GM19328 (cell line): ENCODE data around the gene SELENOV.
A peak's percentile ranks its signal among the peaks of the same experiment; 100 is the strongest.

Experiments
- ATAC-seq: cut with Tn5 transposase; IDR thresholded peaks from one replicate; pipeline ENCODE4 v1.9.1; 2021; ENCODE audit warnings: mild to moderate bottlenecking, moderate library complexity; ENCODE audit not compliant: unreplicated experiment

The SELENOV gene

GRCh38 chr19:39518458-39518857 is 3.5 kb downstream of the SELENOV start:
- ATAC-seq: no peak

DNA sequence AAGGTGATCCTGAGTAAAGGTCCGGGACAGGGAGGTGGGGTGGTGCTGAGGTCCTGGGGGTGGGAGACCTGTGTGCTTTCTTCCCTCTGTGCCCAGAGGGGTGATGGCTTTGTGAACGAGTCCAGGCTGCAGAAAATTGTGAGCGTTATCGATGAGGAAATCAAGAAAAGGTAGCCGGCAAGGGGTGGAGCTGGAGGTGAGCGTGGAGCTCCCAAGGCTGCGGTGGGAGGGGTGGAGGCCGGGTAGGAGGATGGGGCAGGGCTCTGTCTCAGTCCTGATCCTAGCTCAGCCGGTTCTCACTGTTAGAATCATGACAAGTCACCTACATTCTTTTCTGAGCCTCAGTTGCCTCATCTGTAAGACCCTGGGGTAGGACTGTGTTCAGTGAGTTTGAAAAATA is 4.0 kb downstream of the SELENOV start:
- ATAC-seq: no peak

DNA sequence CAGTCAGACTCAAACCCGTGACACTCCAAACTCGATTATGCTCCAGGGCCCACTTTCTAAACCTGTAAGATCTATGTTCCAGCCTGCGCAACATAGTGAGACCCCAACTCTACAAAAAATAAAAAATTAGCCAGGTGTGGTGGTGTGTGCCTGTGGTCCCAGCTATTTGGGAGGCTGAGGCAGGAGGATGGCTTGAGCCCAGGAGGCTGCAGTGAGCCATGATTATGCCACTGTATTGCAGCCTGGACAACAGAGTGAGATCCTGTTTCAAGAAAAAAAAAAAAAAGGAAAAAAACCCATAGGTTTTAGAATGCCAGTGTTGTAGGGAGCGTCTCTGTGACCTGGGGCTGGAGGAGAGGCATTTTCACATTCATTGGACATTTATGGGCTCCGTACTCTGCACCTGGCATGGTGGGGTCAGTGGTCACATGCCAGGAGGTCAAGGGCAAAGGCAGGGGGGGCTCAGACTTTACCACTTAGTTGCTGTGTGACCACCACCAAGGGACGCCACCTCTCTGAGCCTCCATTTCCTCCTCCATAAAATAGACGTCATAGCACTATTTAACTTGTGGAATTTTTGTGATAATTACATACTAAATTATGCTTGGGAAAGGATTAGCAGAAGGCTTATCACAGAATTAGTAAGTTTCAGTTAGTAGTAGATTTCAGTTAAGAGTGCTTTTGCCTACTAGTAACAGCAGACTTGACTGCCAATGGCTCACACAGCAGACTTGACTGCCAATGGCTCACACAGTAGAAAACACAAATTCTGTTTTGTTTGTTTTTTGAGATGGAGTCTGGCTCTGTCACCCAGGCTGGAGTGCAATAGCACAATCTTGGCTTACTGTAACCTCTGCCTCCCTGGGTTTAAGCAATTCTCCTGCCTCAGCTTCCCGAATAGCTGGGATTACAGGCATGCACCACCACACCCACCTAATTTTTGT is 5.9 kb downstream of the SELENOV start:
- no peak for ATAC-seq

- no peak for ATAC-seq
Observed at GRCh38 chr19:39524495-39524894, 9.6 kb downstream of the SELENOV start.

DNA sequence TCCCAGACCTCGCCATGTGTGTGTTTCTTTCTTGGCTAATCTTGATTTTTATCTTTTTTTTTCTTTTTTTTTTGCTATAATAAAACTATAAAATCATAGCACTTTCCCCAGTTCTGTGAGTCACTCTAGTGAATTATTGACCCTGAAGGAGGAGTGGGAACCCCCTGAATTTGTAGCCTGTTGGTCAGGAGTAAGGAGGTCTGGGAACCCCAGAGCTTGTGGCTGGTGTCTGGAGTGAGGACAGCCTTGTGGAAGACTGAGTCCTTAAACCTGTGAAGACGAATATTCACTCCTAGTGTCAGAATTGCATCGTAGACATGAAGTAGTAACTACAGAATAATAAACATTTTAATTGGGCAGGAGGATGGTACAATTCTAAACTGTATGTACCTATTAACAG is 10.3 kb downstream of the SELENOV start:
- no peak for ATAC-seq

- ATAC-seq: no peak
Observed at GRCh38 chr19:39531834-39532232, 16.9 kb downstream of the SELENOV start.

GRCh38 chr19:39532233-39533002 is 17.5 kb downstream of the SELENOV start, which contains the start of gene EID2B:
TSS of gene EID2B (minus strand) at chr19:39532852. CDS start at chr19:39532802, 50 bp downstream.
- peak; percentile 78 for ATAC-seq

DNA sequence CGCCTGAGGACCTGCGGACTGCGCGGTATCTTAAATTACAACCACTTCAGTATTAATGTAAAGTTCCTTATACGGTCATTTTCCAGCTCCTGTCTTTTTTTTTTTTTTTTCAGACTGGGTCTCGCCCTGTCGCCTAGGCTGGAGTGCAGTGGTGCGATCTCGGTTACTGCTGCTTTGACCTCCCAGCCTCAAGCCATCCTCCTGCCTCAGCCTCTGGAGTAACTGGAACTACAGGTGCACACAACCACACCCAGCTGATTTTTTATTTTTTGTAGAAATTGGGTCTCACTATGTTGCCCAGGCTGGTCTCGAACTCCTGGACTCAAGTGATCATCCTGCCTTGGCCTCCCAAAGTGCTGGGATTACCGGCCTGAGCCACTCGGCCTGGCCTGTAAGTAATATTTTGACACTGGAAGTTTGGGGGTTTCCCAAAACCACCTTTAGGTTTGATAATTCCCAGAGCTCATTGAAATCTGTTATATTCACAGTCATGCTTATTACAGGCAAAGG is 18.1 kb downstream of the SELENOV start:
- ATAC-seq: no peak

DNA sequence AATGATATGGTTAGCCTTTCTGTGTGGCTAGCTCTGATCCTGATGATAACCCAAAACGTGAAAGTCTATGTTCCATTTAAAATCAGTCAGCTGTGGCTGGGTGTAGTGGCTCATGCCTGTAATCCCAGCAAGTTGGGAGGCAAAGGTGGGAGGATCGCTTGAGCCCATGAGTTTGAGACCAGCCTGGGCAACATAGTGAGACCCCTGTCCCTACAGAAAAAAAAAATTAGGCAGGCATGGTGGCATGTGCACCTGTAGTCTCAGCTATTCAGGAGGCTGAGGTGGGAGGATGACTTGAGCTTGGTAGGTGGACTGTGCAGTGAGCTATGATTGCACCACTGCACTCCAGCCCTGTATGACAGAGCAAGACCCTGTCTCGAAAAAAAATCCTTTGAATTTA is 18.9 kb downstream of the SELENOV start:
- ATAC-seq: no peak

DNA sequence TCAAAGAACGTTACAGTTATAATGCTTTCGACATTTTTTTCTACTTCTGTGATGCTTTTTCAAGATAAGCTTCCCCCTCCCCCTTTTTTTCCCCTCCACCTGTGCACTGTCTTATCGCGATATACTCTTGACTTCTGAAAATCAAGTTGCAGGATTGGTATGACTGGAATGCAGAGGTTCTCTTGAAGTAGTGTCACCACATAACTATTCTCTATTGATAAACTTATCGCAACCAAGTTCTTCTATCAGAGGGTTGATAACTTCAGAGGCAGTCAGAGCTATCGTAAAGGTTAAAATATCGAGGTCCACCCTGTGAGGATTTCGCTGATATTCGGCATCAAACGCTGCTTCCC is 24.2 kb downstream of the SELENOV start:
- ATAC-seq: no peak

- peak; percentile 88 for ATAC-seq
Observed at GRCh38 chr19:39539518-39540332, 24.8 kb downstream of the SELENOV start, which contains the start of gene EID2. TSS of gene EID2 (minus strand) at chr19:39540161. CDS start at chr19:39540079, 82 bp downstream.

GRCh38 chr19:39540333-39540673 is 25.4 kb downstream of the SELENOV start:
- ATAC-seq: no peak

- ATAC-seq: no peak
Observed at GRCh38 chr19:39542206-39542605, 27.3 kb downstream of the SELENOV start.

GRCh38 chr19:39543477-39543857 is 28.5 kb downstream of the SELENOV start:
- ATAC-seq: no peak

- no peak for ATAC-seq
Observed at GRCh38 chr19:39544226-39544903, 29.4 kb downstream of the SELENOV start.

- ATAC-seq: no peak
Observed at GRCh38 chr19:39544911-39545310, 30.0 kb downstream of the SELENOV start.

DNA sequence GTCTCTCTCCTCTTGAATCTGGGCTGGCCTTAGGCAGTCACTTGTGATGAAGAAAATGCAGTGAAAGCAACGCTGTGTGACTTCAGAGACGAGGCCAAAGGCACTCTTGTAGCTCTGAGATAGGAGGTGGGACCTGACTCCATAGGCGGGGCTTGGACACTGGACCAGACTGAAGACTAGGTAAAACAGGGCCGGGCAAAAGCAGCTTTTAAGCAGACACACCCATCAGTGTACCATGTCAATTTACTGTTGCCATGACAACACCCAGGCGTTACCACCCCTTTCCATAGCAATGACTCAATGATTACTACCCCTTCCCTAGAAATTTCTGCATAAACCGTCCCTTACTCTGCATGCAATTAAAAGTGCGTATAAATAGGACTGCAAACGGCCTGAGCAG is 31.7 kb downstream of the SELENOV start:
- ATAC-seq: no peak

- ATAC-seq: no peak
Observed at GRCh38 chr19:39550197-39550596, 35.3 kb downstream of the SELENOV start.

DNA sequence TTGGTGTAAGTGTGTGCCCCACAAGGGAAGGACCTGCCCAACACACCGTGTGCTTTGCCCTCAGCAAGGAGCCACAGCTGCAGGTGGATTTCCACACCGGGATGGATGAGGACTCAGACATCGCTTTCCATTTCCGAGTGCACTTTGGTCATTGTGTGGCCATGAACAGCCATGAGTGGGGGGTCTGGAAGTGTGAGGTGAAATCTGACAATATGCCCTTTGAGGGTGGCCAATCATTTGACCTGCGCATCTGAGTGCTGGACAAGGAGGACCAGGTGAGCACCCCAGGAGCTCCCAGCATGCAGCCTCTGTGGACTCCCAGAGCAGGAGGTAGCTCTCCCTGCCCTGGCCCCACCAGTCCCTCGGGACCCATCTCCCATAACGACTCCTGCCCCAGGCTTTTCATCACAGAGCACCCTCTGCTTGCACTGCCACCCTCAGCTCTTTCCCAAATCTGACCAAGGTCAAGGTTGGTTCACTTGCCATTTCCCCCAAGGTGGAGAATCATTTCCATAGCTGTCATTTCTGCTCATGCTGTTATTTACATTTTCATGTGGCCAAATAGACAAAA is 38.2 kb downstream of the SELENOV start:
- ATAC-seq: no peak

GRCh38 chr19:39554701-39555311 is 39.9 kb downstream of the SELENOV start:
- ATAC-seq: no peak
